ENCODE results near the gene PDE9A.

The PDE9A gene

DNA sequence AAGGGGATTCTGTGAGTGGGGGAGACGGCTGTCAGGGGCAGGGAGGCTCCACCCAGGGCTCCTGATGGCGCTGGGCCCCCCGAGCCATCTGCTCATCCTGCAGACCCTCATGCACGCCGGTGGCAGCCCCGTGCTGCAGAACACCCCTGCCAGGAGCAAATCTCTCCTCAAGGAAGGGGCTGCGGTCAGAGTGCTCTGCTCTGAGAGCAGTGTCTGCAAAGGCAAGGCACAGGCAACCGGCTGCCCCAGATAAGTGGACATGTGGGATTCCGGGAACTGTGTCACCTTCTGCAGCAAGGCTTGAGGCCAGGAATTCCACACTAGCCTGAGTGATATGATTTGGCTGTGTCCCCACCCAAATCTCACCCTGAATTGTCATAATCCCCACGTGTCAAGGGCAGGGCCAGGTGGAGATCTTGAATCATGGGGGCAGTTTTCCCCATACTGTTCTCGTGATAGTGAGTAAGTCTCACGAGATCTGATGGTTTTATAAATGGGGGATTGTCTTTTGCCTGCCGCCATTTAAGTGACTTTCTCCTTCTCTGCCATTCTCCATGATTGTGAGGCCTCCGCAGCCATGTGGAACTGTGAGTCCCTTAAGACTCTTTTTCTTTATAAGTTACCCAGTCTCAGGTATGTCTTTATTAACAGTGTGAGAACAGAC lies 101.0 kb downstream of the PDE9A start:
- DNase-seq (ENCODE audit: low read depth in 1 of 2, low spot score in 1 of 2), result no peak

DNA sequence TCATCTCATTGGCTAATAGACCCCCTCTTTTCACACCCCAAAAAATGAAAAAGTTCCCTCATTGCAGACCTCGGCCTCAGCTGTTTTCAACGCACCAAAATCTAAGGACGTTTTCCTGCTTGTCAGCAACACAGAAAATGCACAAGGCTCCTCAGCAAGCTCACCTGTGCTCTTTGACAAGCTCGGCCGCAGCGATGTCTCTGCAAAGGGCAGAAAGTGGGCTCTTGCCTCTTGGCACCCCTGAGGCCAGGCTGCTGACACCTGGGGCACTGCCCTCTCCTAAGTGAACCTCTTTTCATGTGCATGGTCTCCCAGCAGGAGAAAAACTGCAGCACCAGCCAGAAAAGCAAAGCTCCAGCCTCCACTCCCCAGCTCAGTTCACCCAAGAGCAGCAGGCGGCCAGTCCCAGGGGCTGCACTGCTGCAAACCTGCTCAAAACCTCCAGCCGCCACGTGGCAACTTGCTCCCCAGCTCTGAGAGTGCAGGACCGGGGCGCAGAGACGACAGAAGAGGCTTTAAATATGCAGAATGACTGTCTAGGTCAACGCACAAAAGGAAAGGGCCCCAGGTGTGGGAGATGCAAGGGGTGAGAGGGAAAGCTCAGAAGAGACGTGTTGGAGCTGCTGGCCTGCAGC lies 101.7 kb downstream of the PDE9A start:
- DNase-seq (ENCODE audit: low read depth in 1 of 2, low spot score in 1 of 2), result no peak

DNA sequence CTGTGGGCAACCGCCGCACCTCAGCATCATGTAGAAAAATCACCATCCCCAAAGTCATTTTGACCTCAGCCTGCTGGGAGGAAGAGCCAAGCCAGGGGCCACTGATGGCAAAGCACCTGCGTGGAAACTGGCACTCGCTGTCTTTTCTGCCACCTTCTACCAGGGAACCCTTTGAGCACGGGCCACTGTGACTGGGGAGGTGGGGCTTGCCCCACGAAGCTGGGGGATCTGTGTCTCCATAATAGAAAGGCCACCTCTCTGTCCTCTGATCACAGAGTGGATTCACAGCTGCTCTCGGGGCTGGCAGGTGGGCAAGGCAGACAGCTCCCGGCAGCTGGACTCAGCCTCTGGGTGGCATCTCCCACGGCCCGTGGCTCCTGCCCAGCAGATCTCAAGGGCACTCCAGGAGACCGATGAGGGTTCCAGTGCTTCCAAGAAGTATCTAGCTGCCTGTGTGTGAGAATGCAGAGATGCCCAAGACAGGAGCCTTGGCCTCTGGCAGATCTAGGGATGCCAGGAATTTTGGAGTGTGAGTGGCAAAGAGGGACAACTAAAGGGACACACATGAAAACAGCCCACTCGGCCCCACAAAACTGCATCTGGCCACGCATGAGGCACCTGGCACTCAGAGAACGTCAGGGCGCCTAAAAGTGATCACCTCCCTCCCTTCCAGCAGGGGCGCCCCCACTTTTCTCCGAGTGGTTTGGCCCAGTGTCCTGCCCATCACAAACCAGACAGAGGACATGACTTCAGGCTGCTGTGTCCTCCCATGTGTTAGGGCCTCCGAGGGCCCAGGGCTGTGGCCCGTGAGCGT lies 102.6 kb downstream of the PDE9A start:
- no peak for DNase-seq (ENCODE audit: low read depth in 1 of 2, low spot score in 1 of 2)

DNA sequence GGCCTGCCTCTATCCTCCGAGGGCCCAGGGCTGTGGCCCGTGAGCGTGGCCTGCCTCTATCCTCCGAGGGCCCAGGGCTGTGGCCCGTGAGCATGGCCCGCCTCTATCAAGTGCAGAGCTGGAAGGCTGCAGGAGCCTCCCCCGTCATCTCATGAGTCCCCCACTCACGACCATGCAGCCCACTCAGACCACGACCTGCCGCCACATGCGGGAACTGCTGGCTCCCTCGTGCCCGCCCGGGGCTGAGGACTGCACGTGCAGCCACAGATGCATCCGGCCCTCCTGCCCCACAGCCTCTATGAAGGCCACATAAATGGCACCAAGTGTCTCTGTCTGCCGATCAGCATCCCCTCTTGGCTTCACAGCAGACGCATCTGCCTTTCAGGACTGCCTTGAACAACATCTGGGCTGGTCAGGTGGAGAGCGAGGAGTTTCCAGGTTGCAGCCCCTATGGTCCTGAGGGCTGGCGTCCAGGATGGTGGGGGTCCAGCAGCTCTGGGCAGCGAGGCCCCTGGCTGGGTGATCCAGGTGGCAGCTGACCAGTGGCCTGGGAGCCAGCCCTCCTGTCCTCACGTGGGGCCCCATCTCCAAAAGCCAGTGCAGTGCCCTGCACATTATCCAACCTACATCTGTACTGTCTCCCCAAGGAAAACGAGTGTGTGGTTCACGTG lies 103.3 kb downstream of the PDE9A start:
- no peak for DNase-seq (ENCODE audit: low read depth in 1 of 2, low spot score in 1 of 2)

DNA sequence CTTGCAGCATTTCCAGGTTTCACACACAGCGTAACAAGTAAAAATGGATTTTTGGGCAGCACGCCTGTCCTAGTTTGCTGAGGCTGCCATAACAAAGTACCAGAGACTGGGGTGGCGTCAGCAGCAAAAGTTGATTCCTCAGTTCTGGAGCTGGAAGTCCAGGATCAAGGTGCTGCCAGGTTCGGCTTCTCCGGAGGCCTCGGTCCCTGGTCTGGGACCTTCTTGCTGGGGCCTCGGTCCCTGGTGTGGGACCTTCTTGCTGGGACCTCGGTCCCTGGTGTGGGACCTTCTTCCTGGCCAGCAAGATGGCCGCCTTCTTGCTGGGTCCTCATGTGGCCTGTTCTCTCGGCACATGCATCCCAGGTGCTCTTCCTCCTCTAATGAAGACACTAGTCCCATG lies 104.0 kb downstream of the PDE9A start:
- DNase-seq (ENCODE audit: low read depth in 1 of 2, low spot score in 1 of 2), result no peak

DNA sequence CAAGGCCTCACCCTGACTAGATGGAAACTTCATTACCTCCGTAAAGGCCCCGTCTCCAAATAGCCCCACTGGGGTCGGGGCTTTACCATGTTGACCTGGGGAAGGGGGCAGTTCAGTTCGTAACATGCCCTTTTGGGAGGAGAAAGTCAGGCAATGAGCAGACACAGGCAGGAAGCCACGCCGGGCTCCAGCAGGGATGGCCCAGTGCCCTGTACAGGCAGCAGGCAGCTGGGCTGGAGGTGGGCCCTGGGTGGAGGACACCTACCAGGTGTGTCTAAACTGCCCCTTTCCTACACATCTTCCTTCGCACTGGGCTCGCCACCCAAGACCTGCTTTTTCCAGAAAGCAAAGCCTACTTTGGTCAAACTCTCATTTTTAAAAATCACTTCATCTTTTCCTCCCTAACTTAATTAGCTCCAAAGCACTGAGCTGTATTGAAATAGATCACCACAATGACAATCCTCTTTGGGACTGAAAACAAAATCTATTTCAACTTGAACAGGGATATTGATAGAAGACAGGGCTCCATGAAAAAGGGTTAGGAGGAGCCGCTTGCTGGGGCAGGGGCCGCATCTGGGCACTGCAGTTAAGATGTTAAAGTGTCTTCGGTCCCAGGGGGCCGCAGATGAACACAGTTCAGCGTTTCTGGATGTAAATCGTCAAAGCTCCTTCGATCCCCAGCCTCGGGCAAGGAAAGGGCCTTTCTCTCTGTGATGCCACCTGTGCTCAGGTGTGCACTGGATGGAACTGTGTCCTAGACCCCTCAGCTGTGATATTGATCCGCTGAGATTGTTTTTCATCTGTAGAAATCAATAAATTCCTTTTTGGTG lies 104.6 kb downstream of the PDE9A start:
- DNase-seq (ENCODE audit: low read depth in 1 of 2, low spot score in 1 of 2), result no peak

DNA sequence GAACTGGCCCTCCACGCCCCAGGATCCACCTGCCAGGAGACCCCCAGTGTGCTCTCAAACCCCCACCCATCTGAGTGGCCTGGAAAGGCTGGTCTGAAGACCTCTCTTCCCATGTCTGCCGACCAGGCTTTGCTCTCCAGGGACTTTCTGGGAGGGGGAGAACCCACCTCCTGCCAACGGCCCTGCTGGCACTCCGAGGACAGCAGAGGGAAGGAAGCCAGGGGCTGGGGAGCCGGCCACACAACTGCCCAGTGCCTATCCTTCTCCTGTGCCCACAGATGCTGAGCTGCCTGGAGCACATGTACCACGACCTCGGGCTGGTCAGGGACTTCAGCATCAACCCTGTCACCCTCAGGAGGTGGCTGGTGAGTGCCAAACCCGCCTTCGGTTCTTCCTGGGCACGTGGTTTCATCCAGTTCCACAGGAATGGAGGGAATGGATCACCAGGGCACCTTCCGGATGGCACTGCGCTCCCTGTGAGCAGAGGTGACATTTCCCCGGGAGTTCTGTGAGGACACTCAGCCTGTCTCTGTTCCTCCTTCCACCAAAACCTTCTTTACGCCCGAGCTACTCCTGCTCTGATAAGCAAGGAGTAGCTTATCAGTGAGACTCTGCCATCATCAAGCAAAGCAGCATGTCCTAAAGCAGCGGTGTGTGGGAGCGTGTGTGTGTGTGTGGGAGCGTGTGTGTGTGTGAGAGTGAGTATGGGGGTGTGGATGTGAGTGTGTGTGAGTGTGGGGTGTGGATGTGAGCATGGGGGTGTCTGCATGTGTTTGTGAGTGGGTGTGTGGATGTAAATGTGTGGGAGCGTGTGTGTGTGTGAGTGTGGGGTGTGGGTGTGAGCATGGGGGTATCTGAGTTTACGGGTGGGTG lies 105.5 kb downstream of the PDE9A start:
- DNase-seq (ENCODE audit: low read depth in 1 of 2, low spot score in 1 of 2), result no peak

DNA sequence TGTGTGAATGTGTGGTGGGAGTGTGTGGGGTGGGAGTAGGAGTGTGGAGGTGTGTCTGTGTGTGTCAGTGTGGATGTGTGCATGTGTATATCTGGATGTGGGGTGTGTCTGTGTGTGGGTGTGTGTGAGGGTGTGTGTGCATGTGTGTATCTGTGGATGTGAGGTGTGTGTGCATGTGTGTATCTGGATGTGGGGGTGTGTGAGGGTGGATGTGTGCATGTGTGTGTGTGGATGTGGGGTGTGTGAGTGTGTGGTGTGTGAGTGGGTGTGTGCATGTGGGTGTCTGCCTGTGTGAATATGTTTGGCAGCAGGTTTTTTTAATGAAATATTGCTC lies 106.1 kb downstream of the PDE9A start:
- DNase-seq (ENCODE audit: low read depth in 1 of 2, low spot score in 1 of 2), result no peak

DNA sequence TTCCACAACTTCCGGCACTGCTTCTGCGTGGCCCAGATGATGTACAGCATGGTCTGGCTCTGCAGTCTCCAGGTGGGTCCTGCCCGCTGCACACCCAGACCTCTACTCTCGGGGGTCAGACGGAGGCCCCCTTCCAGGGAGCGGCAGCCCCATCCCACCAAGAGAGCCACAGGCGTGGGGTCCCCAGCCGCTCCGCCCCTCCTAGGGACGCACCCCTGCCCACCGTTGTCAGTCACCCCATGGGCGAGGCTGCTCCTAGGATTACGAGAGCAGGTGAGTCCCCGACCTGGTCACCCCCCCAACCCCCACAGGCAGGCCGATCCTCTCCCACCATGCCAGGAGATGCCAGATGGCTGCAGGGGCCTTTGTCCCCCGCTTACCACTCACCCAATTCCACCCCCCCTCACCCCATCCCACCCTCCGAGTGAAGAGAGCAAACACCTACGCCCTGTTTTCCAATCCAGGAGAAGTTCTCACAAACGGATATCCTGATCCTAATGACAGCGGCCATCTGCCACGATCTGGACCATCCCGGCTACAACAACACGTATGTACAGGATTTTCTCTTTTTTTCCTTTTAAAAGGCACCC lies 107.0 kb downstream of the PDE9A start:
- no peak for DNase-seq (ENCODE audit: low read depth in 1 of 2, low spot score in 1 of 2)

DNA sequence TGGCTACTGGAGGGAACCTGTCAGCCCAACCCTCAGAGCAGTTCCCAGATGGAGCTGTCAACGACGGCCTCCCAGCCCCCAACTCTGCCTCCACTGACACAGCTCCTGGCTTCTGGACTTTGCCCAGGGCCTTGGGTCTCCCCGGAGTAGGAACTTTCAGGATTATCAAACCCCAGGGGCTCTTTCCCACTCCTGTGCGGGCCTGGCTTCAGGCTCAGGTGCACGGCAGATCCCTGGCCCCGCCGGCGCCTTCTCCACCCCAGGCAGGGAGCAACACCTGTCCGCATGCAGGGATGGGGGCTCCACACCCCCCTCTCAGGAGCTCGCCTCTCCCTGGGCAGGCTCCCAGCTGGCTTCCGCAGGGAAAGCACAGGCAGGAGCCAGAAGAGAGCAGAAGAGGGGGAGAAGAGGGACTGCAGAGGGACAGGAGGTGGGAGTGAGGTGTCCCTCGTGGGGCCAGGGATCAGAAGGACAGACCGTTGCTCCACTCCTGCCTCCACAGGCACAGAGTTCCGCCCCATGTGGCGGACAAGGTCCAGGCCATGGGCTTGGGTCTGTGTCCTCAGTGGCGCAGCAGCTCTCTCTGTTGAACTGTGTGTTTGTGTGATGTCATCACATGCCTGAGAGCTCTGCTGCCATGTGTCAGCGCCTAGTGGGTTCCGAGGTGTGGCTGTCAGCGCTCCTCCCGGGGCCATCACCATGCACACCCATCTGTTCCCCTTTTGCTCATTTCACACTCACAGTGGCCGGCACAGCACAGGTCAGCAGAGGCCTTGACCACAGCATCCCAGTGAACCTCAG lies 107.7 kb downstream of the PDE9A start:
- no peak for DNase-seq (ENCODE audit: low read depth in 1 of 2, low spot score in 1 of 2)

DNA sequence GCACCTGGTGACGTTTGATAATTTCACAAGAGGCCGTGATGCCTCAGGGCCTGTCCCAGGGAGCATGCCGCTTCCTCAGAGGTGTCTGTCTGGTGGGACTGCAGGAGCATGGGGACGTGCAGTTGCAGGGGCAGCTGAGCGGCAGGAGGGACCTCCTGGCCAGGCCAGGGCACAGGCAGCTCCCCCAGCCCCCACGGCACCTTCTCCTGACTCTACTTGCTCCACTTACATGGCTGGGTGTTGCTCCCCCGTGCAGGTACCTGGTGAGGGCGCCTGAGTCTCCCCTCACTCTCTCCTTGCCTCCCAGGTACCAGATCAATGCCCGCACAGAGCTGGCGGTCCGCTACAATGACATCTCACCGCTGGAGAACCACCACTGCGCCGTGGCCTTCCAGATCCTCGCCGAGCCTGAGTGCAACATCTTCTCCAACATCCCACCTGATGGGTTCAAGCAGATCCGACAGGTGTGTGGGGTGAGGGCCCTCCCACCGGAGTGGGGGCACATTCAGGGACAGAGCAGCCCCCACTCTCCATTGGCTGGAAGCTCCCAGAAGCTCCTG lies 108.4 kb downstream of the PDE9A start:
- no peak for DNase-seq (ENCODE audit: low read depth in 1 of 2, low spot score in 1 of 2)

DNA sequence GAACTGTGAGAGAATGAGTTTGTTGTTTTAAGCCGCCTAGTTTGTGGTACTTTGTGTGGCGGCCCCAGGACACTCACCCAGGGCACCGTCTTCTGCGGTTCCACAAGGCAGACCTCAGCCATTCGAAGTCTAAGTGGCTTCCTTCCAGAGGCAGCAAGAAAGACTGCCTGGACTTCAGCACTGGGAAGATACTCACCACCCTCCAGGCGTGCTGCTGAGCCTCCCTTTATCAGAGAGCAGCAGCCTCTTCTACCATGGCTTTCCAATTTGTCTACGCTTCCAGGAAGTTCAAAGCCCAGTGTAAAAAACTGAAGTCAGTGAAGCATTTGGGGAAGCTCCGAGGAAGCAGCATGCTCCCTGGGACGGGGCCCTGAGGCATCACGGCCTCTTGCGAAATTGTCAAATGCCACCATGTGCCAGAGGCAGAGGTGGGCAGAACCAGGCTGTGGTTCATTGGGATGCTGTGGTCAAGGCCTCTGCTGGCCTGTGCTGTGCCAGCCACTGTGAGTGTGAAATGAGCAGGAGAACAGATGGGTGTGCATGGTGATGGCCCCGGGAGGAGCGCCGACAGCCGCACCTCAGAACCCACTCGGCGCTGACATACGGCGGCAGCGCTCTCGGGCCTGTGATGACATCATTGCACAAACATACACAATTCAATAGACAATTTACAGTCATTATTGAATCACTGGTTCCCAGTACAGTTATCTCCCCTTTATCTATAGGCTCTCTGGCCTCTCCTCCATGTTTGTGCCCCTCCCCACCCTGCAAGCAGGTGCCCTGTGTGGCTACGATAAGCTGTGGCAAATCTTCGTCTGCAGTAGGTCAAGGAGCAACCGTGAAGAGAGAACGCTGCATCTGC lies 110.4 kb downstream of the PDE9A start:
- DNase-seq (ENCODE audit: low read depth in 1 of 2, low spot score in 1 of 2), result no peak

DNA sequence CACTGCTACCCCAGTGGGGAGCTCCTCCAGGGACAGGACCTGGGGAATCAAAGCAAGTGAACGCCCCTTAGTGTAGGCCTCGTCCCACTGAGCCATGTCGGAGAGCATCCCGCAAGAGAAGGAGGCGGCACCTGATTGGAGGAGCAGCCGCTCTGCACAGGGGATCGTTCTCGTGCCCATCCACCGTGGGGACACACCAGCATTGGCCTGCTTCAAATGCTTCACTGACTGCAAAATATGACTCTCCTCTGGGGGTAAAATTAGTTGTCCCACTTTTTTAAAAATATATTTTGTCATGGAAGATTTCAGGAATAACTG lies 111.0 kb downstream of the PDE9A start:
- no peak for DNase-seq (ENCODE audit: low read depth in 1 of 2, low spot score in 1 of 2)

DNA sequence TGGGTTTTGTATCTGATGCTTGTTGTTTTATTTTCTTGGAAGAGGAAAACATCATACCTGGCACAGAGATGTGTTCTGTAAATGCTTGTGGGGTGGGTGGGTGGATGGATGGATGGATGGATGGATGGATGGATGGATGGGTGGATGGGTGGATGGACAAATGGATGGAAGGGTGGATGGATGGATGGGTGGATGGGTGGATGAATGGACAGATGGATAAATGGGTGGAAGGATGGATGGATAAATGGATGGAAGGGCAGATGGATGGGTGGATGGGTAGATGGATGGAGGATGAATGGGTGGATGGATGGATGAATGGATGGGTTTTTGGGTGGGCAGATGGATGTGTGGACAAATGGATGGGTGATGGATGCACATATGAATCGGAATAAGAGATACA lies 111.5 kb downstream of the PDE9A start:
- no peak for DNase-seq (ENCODE audit: low read depth in 1 of 2, low spot score in 1 of 2)

DNA sequence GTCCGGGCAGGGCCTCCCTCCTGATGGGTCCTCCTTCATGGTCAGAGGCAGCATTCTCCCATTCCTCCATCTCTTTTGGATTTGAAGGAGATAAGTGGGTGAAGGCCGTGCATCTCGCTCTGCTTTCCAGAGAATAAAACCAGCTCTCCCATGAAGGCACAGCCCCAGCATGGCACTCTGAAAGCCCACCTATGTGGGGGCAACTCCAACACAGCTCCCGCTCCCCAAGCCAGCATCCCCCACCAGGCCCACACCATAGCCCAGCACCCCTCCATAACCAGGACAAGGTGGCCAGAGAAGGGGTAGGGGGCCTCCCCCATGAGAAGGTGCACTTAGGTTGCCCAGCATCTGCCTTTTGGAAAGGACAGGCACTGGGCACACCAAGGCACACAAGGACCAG lies 112.2 kb downstream of the PDE9A start:
- no peak for DNase-seq (ENCODE audit: low read depth in 1 of 2, low spot score in 1 of 2)

DNA sequence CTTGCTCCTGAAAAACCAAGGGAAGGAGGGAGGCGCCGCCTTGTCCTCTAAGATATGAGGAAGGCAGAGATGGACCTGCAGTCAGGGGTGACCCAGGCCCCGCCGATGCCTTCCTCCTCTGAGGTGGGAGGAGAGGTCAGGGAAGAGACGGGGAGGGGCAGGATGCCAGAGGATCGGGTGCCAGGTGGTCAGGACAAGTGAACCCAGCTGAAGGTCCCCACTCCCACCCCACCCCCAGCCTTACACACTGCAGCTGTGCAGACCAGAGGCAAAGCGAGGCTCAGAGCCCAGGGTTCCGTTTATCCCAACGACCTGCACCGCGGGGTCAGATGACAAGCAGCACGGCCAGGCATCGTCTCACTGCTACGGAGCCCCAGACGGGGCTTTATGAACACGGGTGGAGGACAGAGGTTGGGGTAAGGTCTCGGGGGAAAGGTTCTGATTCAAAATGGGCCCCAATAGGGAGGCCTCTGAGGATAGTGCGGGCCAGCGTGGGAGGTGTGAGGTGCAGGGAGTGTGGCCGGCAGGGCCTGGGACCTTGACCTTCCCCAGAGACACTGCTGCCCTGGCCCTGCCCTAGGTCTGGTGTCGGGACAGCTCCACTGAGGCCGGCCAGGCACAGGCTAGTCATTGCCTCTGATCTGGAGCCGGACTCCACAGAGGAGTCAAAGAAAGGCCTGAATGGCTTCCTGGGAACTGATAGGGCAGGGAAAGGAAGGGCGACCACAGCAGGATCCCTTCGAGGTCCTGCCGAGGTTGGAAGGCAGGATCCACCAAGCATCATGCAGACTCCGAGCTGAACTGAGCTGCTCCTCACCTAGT lies 113.5 kb downstream of the PDE9A start:
- DNase-seq (ENCODE audit: low read depth in 1 of 2, low spot score in 1 of 2), result no peak

DNA sequence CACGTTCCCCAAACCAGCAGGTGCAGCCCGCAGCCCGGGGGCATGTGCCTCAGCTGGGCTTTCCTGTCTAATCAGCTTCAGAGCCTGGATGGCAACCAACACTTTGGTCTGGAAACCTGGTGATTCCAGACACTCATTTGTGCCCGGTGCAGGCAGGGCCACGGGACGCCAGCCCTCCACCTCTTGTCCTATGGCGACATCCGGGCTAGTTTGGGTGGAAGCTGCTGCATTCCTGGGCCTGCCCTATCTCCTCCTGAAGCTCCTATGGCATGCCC lies 114.1 kb downstream of the PDE9A start:
- DNase-seq (ENCODE audit: low read depth in 1 of 2, low spot score in 1 of 2), result no peak

Measured in activated CD4-positive, alpha-beta T cell treated with anti-CD3 and anti-CD28 coated beads, Interleukin-2, amount 50 U/mL, for 24 hours (primary cell).